K562 (cell line): Measurements from ENCODE around the gene PPTC7. TPM values are rescaled to one million over a fixed set of nuclear protein-coding genes. Genes with fewer than 3 reads are reported as not detected.

Source experiments
- ELF2 ChIP-seq: fragments of 250-450 bp; sonication (Bioruptor Pico); IDR thresholded peaks from 2 replicates; pipeline ENCODE4 v1.5.0; 2021; ENCODE audit warnings: mild to moderate bottlenecking
- ETV6 ChIP-seq, 3 experiments: fragments of 150-350 bp in 1 of 3; sonication (generic) in 1 of 3; formaldehyde crosslinking in 1 of 3; IDR thresholded peaks; 2 replicates each; pipeline versions ENCODE4 v1.6.1 to v1.8.0; 2014 to 2022; ENCODE audit warnings: borderline replicate concordance in 2 of 3, low read depth in 2 of 3, antibody characterized with exemption in 1 of 3, low read length in 1 of 3, mild to moderate bottlenecking in 1 of 3, missing genetic modification reagents in 1 of 3
- GATAD2A ChIP-seq: fragments of 450-650 bp; IDR thresholded peaks from 2 replicates; pipeline ENCODE4 v1.6.1; 2017
- HOXB6 ChIP-seq: fragments of 250-450 bp; sonication (Bioruptor Pico); IDR thresholded peaks from 2 replicates; pipeline ENCODE4 v1.5.1; 2022; ENCODE audit warnings: mild to moderate bottlenecking, borderline replicate concordance
- KDM5B ChIP-seq: fragments of 200-600 bp; sonication (generic); IDR thresholded peaks from 2 replicates; pipeline ENCODE4 v1.6.1; 2012; ENCODE audit warnings: low read depth, mild to moderate bottlenecking, moderate library complexity, low read length, control low read depth, inconsistent platforms; ENCODE audit not compliant: insufficient replicate concordance
- NR1H2 ChIP-seq: sonication (generic); formaldehyde crosslinking; IDR thresholded peaks from 2 replicates; pipeline ENCODE4 v1.4.0; 2020; ENCODE audit warnings: mild to moderate bottlenecking, missing genetic modification reagents
- RAD21 ChIP-seq, 2 experiments: fragments of 250-450 bp in 1 of 2; fragments of 450-650 bp in 1 of 2; sonication (Bioruptor Pico) in 1 of 2; formaldehyde crosslinking in 1 of 2; IDR thresholded peaks in 1 of 2; conservative IDR thresholded peaks in 1 of 2; 2 replicates each; pipeline versions ENCODE4 v1.4.0 to v1.8.0; 2020 to 2022; ENCODE audit warnings: mild to moderate bottlenecking in 2 of 2, moderate library complexity in 1 of 2
- RFX5 ChIP-seq: IDR thresholded peaks from 2 replicates; pipeline ENCODE4 v1.6.1; 2011; ENCODE audit warnings: low read depth, mild to moderate bottlenecking, improper control_type of control experiment, low read length
- RFX7 ChIP-seq: fragments of 250-450 bp; sonication (Bioruptor Pico); IDR thresholded peaks from 2 replicates; pipeline ENCODE4 v1.5.1; 2021; ENCODE audit warnings: mild to moderate bottlenecking
- SAFB ChIP-seq: fragments of 200-400 bp; formaldehyde crosslinking; IDR thresholded peaks from 2 replicates; pipeline ENCODE4 v1.6.1; 2017; ENCODE audit warnings: low read depth, low read length, borderline replicate concordance
- TAF15 ChIP-seq: fragments of 200-400 bp; formaldehyde crosslinking; IDR thresholded peaks from 2 replicates; pipeline ENCODE4 v1.6.1; 2017; ENCODE audit warnings: mild to moderate bottlenecking, low read depth, low read length, moderate library complexity
- ZNF778 ChIP-seq: fragments of 450-650 bp; formaldehyde crosslinking; IDR thresholded peaks from 2 replicates; pipeline ENCODE4 v1.4.0; 2020; ENCODE audit warnings: mild to moderate bottlenecking, moderate library complexity
- polyA plus RNA-seq, 8 experiments: library from polyadenylated mRNA; depleted of rRNA in 4 of 8; stranded (reverse) in 5 of 8; unstranded in 3 of 8; fragments of >200 nt; fragmentation: Nextera tagmentation in 2 of 8; fragmentation: Illumina TruSeq in 1 of 8; extraction: Ambion mirVana in 2 of 8; extraction: Trizol in 1 of 8; gene quantifications; 2 replicates each; pipeline versions ENCODE4 v1.2.1 to v1.2.3, GENCODE V29; 2011 to 2014; ENCODE audit warnings: inconsistent platforms in 1 of 8, missing spikeins in 1 of 8
- total RNA-seq, 7 experiments: library from RNA; depleted of rRNA in 6 of 7; stranded (reverse); fragments of >200 nt in 6 of 7; fragmentation: Illumina TruSeq in 2 of 7; extraction: Trizol in 2 of 7; gene quantifications; 2 replicates each; pipeline versions ENCODE4 v1.2.1 to v1.2.3, GENCODE V29; 2011 to 2021; ENCODE audit warnings: low replicate concordance in 1 of 7
- TF ChIP-seq, protein P1 (sequence below): conservative IDR thresholded peaks from 2 replicates; pipeline ENCODE4 v1.6.1; 2011; ENCODE audit warnings: low read depth, mild to moderate bottlenecking, low read length; ENCODE audit not compliant: control insufficient read depth
- TF ChIP-seq, protein P2 (sequence below), 3 experiments: fragments of 200-800 bp in 1 of 3; sonication (Bioruptor generic) in 1 of 3; sonication (generic) in 1 of 3; formaldehyde crosslinking in 1 of 3; IDR thresholded peaks; 2 replicates each; pipeline versions ENCODE4 v1.6.1 to v1.8.0; 2016 to 2022; ENCODE audit warnings: mild to moderate bottlenecking in 2 of 3, missing compliant biosample characterization in 2 of 3, missing genetic modification characterization in 2 of 3, missing genetic modification reagents in 1 of 3
- TF ChIP-seq, protein P3 (sequence below): fragments of 450-650 bp; IDR thresholded peaks from one replicate; pipeline ENCODE4 v1.6.1; 2018; ENCODE audit warnings: mild to moderate bottlenecking, moderate library complexity; ENCODE audit not compliant: partially characterized antibody
- TF ChIP-seq, protein P4 (sequence below): IDR thresholded peaks from 2 replicates; pipeline ENCODE4 v1.6.1; 2011; ENCODE audit not compliant: insufficient read length; ENCODE audit errors: extremely low read depth

PPTC7 gene
- total and polyA plus RNA-seq, 9 of the 15 experiments (the other 6 are each of a cell fraction or from before 2014, with no cell fraction given): 2.6 to 23.1 (median 11.9) TPM

DNA sequence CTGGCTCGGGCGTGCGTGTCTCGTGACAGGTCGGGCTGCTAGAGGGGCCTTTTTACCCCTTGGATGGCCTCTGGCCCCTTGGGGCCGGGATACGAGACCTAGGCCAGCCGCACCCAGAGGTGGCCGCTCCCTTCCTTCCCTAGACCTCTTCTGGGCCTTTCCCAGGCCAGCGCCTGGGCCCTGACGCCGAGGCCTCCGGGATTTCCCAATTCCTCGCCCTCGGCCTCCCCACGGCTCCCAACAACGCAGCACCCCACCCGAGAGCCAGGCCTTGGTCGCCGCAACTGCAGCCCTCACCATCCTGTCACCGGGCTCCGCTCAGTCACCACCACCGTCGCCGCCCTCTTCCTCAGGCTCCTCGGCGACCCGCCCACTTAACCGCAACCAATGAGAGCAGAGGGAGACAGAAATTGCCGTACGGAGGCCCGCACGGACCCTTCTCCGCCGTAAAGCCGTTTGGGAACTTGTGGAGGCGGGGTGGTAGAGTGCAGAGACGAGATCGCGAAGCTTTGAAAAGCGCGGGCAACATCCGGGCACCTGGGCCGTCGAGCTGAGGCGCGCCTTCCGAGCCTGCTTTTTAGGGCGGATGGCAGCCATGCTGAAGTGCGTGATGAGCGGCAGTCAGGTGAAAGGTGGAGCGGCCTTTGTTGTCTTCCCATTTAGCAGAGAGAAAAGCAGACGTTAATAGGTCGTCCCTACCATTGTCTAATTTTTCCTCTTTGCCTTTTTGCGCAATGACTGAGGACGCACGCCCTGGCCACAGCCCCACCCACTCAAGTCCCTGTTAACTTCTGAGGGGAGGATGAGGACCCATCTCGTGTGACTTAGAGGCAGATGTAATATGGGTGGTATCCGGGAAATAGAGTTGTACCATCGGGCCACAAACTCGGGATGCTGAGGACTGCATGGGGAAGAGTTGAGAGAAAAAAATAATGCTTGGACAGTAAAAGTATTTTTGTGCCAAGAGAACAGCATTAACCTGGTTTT is 81.1 kb downstream of the PPTC7 start, which contains the start of the genes RAD9B and VPS29 (continued):
- TF ChIP-seq, protein P1, sequence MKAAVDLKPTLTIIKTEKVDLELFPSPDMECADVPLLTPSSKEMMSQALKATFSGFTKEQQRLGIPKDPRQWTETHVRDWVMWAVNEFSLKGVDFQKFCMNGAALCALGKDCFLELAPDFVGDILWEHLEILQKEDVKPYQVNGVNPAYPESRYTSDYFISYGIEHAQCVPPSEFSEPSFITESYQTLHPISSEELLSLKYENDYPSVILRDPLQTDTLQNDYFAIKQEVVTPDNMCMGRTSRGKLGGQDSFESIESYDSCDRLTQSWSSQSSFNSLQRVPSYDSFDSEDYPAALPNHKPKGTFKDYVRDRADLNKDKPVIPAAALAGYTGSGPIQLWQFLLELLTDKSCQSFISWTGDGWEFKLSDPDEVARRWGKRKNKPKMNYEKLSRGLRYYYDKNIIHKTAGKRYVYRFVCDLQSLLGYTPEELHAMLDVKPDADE: peak; percentile 79; the same call in 1 of the 2 replicates
- TF ChIP-seq, protein P2, sequence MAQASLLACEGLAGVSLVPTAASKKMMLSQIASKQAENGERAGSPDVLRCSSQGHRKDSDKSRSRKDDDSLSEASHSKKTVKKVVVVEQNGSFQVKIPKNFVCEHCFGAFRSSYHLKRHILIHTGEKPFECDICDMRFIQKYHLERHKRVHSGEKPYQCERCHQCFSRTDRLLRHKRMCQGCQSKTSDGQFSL (CRISPR knock-in tag; IDR thresholded peaks at IDR 0.05): peak; percentile 67
- TF ChIP-seq, protein P2 (tag; IDR thresholded peaks at IDR 0.05): peak in 1 of 2 experiments; percentile 45; a peak in 1 of 4 replicates
- TF ChIP-seq ETV6 (IDR thresholded peaks at IDR 0.05; ENCODE audit: borderline replicate concordance in 1 of 2, low read depth in 2 of 2, low read length in 1 of 2): 0 out of 4 replicates have a peak, but pooled peaks of 1 of the 2 experiments have one; percentile 1
- peak; percentile 95 for TF ChIP-seq ETV6 (CRISPR knock-in tag; IDR thresholded peaks at IDR 0.05; ENCODE audit: borderline replicate concordance)
- TF ChIP-seq RAD21 (CRISPR knock-in tag; conservative IDR thresholded peaks at IDR 0.05 in 1 of 2, IDR thresholded peaks at IDR 0.05 in 1 of 2): no peak
- TF ChIP-seq RFX7 (CRISPR knock-in tag): peak; percentile 74; the same call in 1 of the 2 replicates
- no peak for TF ChIP-seq ZNF778
- no peak for TF ChIP-seq HOXB6 (CRISPR knock-in tag)
- TF ChIP-seq, protein P3, sequence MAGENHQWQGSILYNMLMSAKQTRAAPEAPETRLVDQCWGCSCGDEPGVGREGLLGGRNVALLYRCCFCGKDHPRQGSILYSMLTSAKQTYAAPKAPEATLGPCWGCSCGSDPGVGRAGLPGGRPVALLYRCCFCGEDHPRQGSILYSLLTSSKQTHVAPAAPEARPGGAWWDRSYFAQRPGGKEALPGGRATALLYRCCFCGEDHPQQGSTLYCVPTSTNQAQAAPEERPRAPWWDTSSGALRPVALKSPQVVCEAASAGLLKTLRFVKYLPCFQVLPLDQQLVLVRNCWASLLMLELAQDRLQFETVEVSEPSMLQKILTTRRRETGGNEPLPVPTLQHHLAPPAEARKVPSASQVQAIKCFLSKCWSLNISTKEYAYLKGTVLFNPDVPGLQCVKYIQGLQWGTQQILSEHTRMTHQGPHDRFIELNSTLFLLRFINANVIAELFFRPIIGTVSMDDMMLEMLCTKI: no peak
- no peak; the same call in 1 of the 2 replicates for TF ChIP-seq RFX5
- no peak; the same call in none of the 2 replicates for TF ChIP-seq NR1H2 (CRISPR knock-in tag)
- 0 out of 2 replicates have a peak, but pooled peaks have one; percentile 58 for TF ChIP-seq ELF2
- no peak; the same call in 1 of the 2 replicates for TF ChIP-seq SAFB
- no peak for TF ChIP-seq TAF15
- TF ChIP-seq, protein P4, sequence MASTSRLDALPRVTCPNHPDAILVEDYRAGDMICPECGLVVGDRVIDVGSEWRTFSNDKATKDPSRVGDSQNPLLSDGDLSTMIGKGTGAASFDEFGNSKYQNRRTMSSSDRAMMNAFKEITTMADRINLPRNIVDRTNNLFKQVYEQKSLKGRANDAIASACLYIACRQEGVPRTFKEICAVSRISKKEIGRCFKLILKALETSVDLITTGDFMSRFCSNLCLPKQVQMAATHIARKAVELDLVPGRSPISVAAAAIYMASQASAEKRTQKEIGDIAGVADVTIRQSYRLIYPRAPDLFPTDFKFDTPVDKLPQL: no peak
- no peak for TF ChIP-seq GATAD2A
- peak; percentile 95 for TF ChIP-seq KDM5B
